NCI-H2196 treated with DMSO at 0.1 percent for 48 hours (cell line): ENCODE data around the gene ZNF358.
"Not testable (repeated sequence)": the region's sequence is repeated elsewhere in the genome, so short reads cannot be mapped to it uniquely, and the experiment has no call there.

Experiments used
- DNase-seq: peaks from one replicate; lab custom pipeline; 2025; ENCODE audit not compliant: unreplicated experiment; lab: John Stamatoyannopoulos, UW

Gene ZNF358

DNA sequence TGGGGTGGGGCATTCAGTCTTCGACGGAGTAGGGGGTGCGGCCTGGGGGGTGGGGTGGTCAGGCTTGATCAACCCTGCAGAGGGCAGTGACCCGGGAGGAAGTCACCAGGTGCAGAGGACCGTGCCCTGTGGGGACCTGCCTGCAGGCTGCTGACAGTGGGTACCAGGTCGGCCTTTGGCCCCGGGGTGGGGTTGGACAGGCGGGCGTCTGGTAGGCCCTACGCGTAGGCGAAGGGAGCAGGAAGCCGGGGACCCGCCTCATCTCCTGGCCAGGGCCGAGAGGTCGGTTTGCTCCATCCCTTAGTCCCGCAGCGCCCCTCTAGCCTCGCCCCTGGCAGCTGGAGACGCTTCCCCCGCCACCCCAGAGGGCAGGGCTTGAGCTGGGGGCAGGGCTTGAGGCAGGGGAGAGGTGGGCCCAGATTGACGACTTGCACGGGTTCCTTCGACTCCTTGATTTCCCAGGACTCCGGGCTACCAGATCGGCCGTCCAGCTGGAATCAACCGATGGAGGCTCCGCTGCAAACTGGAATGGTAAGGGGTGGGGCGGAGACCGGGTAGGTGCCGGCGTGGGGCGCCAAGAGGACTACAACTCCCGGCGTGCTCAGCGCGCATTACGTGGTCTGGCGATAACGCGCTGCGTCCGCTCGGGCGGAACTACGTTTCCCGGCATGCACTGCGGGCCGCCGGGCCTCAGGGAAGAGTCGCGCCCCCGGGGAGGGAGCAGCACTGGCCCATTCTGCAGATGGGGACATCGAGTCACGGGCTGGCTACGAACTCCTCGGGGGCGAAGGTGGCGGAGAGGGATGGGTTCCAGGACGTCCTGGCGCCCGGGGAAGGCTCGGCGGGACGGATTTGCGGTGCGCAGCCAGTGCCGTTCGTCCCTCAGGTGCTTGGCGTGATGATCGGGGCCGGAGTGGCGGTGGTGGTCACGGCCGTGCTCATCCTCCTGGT is 19.4 kb downstream of the ZNF358 start, which contains the start of gene PNPLA6:
Gene PNPLA6, plus strand, starts transcription at position 671 of the 951 bp plus-strand sequence. Its CDS starts 72 bp downstream, at position 743.
- peak; percentile 82 for DNase-seq

DNA sequence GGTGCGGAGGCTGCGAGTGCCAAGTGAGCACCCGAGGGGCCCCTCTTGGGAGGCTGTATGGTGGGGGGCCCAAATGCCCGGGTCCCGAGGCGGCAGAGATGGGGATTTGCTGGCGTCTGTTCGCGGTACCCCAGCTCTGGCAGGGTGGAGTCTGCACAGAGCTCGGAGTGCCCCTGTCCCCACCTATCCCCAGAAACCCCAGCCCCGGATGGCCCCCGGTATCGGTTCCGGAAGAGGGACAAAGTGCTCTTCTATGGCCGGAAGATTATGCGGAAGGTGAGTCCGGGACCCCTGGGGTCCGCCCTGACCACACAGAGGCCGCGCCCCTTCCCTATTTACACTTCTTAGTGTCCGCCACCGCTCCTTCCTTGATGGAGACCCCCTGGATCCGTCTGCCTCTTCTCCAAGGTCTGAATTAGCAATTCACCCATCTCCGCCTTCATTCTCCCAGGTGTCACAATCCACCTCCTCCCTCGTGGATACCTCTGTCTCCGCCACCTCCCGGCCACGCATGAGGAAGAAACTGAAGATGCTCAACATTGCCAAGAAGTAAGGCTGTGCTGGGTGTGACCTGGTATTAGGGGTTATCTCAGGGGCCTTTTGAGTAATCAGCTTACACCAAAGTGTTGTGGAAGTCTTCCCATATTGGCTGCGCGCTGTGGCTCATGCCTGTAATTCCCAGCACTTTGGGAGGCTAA is 20.2 kb downstream of the ZNF358 start:
- DNase-seq: no peak

- DNase-seq: not testable (repeated sequence)
Observed at GRCh38 chr19:7538990-7539389, 23.1 kb downstream of the ZNF358 start.

DNA sequence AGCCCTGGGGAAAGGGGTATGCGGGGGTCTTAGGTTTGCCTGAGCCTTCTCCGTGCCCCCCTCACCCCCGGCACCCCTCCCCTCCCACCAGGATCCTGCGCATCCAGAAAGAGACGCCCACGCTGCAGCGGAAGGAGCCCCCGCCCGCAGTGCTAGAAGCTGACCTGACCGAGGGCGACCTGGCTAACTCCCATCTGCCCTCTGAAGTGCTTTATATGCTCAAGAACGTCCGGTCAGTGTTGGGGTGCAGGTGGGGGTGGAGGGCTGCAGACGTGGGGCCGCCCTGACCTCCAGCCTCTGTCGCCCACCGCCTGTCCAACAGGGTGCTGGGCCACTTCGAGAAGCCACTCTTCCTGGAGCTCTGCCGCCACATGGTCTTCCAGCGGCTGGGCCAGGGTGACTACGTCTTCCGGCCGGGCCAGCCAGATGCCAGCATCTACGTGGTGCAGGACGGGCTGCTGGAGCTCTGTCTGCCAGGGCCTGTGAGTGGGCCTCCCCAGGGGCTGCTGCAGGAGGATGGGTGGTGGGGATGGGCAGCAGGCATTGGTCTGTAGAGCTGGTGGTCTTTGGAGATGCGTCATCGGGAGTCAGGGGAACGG is 24.0 kb downstream of the ZNF358 start:
- DNase-seq: no peak

GRCh38 chr19:7540761-7541474 is 25.0 kb downstream of the ZNF358 start:
- no peak for DNase-seq

GRCh38 chr19:7541475-7541824 is 25.5 kb downstream of the ZNF358 start:
- DNase-seq: no peak

- no peak for DNase-seq
Observed at GRCh38 chr19:7541828-7542443, 26.0 kb downstream of the ZNF358 start.

DNA sequence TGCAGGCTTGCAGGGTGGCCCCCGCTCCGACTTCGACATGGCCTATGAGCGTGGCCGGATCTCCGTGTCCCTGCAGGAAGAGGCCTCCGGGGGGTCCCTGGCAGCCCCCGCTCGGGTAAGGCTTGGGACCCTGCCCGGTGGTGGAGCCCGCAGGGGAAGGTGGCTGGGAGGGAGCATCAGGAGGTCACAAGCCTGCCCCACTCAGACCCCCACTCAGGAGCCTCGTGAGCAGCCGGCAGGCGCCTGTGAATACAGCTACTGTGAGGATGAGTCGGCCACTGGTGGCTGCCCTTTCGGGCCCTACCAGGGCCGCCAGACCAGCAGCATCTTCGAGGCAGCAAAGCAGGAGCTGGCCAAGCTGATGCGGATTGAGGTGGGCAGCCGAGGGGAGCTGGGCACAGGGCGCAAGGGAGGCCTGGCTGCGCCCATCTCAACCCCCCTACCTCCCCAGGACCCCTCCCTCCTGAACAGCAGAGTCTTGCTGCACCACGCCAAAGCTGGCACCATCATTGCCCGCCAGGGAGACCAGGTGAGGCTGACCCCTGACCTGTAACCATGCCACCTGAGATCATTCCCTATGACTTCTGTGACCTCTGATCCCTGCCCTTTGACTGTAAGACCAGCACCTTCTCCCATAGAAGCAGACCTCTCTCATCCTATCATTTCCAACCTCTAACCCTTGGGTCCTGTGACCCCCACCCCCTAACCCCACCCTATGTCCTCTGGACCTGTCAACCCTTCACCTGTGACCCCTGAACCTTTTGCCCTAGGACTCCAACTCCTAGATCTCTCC is 26.8 kb downstream of the ZNF358 start:
- no peak for DNase-seq

DNA sequence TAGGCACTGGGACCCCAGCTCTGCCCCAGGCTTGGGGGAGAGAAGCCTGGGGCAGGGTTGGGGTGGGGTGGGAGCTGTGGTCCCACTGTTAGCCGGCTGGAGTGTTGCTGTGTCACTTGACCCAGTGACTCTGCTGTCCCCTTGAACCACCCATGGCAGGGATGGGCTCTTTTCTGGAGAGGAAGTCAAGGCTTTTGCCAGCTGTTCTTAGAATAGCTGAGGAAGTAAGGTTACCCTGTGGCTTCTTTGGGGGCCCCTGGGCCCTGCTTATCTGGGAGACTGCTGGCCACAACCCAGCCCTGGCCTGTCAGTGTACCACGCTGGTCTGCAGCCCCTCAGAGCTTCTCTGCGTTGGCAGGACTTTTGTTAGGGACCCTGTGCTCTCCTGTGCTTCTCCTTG is 28.7 kb downstream of the ZNF358 start:
- no peak for DNase-seq

- DNase-seq: no peak
Observed at GRCh38 chr19:7545300-7545699, 29.4 kb downstream of the ZNF358 start.

- no peak for DNase-seq
Observed at GRCh38 chr19:7545904-7546303, 30.0 kb downstream of the ZNF358 start.

DNA sequence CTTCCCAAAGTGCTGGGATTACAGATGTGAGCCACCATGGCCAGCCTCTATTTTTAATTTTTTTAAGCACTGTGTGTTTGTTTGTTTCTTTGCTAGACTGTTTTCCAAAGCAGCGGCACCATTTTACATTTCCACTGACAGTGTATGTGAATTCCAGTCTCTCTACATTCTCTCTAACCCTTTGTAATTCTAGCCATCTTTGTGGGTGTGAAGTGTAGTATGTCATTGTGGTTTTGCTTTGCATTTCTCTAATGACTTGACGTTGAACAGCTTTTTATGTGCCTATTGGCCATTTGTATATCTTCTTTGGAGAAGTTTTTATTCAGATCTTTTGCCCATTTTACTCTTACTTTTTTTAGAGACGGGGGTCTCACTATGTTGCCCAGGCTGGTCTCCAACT is 31.3 kb downstream of the ZNF358 start:
- DNase-seq: no peak

GRCh38 chr19:7549429-7550148 is 33.7 kb downstream of the ZNF358 start:
- DNase-seq: no peak

DNA sequence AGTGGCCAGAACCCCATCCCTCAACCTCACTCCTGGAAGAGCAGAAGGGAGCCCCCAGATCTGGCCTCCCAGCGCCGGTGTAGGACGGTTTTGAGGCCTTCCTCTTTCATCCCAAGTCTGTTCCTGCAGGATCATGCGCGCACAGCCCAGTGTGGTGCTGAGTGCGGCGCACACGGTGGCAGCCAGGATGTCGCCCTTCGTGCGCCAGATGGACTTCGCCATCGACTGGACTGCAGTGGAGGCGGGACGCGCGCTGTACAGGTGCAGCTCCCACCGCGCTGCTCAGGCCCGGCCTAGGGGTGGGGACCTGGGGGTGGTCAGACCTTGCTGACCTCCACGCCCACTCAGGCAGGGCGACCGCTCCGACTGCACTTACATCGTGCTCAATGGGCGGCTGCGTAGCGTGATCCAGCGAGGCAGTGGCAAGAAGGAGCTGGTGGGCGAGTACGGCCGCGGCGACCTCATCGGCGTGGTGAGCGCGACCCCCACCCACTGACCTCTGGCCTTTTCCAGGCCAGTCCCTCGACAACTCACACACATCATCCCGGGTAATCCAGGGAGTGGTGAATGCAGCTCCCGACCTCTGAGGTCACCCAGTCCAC is 34.4 kb downstream of the ZNF358 start:
- DNase-seq: no peak

DNA sequence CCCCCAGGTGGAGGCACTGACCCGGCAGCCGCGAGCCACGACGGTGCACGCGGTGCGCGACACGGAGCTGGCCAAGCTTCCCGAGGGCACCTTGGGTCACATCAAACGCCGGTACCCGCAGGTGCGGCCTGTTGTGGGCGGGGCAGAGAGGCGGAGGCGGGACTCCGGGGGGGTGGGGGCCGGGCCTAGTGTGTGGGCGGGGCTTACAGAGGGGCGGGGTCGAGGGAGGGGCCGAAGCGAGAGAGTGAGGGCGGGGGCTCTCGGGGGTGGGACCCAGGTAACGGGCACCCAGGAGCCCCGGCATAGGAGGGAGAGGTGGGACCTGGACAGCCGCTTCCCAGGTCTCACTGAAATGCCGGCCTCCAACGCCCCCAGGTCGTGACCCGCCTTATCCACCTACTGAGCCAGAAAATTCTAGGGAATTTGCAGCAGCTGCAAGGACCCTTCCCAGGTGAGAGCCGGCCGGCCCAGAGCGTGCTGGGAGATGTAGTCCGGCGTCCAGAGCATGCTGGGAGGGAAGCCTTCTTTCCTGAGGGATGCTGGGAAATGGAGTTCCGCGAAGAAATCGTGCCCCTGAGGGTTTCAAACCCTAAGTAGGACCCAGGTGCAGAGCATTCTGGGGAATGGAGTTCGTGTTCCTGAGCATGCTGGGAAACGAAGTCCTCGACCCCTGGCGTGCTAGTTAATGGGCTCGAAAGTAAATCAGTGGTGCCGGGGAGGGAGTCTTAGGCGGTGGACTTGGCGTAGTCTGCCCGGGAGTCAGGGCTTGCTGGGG is 35.3 kb downstream of the ZNF358 start:
- no peak for DNase-seq

GRCh38 chr19:7552781-7553180 is 36.9 kb downstream of the ZNF358 start:
- no peak for DNase-seq

GRCh38 chr19:7554565-7554964 is 38.7 kb downstream of the ZNF358 start:
- DNase-seq: no peak
